K562 (cell line): ENCODE results near the gene STRA8.

Source experiments
- BHLHE40 ChIP-seq: IDR thresholded peaks from 2 replicates; pipeline ENCODE4 v1.6.1; 2011; ENCODE audit warnings: low read length, improper control_type of control experiment
- NR2C2 ChIP-seq, 2 experiments: fragments of 200-800 bp in 1 of 2; sonication (Bioruptor generic) in 1 of 2; sonication (generic) in 1 of 2; formaldehyde crosslinking in 1 of 2; IDR thresholded peaks; 2 replicates each; pipeline versions ENCODE4 v1.6.1 to v1.8.0; 2016 to 2022; ENCODE audit warnings: mild to moderate bottlenecking in 1 of 2, missing compliant biosample characterization in 1 of 2, missing genetic modification characterization in 1 of 2, missing genetic modification reagents in 1 of 2
- TAF7 ChIP-seq: fragments of 450-650 bp; IDR thresholded peaks from 2 replicates; pipeline ENCODE4 v1.6.1; 2016; ENCODE audit warnings: missing genetic modification characterization, missing compliant biosample characterization
- YBX1 ChIP-seq: fragments of 450-650 bp; IDR thresholded peaks from 2 replicates; pipeline ENCODE4 v1.7.1; 2016; ENCODE audit warnings: mild to moderate bottlenecking
- TF ChIP-seq, protein P1 (sequence below): fragments of 450-650 bp; IDR thresholded peaks from 2 replicates; pipeline ENCODE4 v1.6.1; 2018; ENCODE audit not compliant: partially characterized antibody
- TF ChIP-seq, protein P2 (sequence below), 3 experiments: IDR thresholded peaks in 2 of 3; conservative IDR thresholded peaks in 1 of 3; 2 replicates each; pipeline ENCODE4 v1.5.1; 2011 to 2012; ENCODE audit warnings: low read length in 3 of 3, mild to moderate bottlenecking in 3 of 3, control low read depth in 2 of 3, improper control_type of control experiment in 1 of 3, inconsistent platforms in 1 of 3, low read depth in 1 of 3, mixed read lengths in 1 of 3, moderate library complexity in 1 of 3; ENCODE audit not compliant: insufficient read depth in 2 of 3

- TF ChIP-seq, protein P1, sequence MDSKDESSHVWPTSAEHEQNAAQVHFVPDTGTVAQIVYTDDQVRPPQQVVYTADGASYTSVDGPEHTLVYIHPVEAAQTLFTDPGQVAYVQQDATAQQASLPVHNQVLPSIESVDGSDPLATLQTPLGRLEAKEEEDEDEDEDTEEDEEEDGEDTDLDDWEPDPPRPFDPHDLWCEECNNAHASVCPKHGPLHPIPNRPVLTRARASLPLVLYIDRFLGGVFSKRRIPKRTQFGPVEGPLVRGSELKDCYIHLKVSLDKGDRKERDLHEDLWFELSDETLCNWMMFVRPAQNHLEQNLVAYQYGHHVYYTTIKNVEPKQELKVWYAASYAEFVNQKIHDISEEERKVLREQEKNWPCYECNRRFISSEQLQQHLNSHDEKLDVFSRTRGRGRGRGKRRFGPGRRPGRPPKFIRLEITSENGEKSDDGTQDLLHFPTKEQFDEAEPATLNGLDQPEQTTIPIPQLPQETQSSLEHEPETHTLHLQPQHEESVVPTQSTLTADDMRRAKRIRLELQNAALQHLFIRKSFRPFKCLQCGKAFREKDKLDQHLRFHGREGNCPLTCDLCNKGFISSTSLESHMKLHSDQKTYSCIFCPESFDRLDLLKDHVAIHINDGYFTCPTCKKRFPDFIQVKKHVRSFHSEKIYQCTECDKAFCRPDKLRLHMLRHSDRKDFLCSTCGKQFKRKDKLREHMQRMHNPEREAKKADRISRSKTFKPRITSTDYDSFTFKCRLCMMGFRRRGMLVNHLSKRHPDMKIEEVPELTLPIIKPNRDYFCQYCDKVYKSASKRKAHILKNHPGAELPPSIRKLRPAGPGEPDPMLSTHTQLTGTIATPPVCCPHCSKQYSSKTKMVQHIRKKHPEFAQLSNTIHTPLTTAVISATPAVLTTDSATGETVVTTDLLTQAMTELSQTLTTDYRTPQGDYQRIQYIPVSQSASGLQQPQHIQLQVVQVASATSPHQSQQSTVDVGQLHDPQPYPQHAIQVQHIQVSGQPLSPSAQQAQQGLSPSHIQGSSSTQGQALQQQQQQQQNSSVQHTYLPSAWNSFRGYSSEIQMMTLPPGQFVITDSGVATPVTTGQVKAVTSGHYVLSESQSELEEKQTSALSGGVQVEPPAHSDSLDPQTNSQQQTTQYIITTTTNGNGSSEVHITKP, result no peak
- TF ChIP-seq BHLHE40 (no peak), YBX1 (no peak), TAF7 (tag) (no peak), NR2C2 (CRISPR knock-in tag; IDR thresholded peaks at IDR 0.05) (no peak), NR2C2 (tag; IDR thresholded peaks at IDR 0.05) (no peak)
- TF ChIP-seq, protein P2, sequence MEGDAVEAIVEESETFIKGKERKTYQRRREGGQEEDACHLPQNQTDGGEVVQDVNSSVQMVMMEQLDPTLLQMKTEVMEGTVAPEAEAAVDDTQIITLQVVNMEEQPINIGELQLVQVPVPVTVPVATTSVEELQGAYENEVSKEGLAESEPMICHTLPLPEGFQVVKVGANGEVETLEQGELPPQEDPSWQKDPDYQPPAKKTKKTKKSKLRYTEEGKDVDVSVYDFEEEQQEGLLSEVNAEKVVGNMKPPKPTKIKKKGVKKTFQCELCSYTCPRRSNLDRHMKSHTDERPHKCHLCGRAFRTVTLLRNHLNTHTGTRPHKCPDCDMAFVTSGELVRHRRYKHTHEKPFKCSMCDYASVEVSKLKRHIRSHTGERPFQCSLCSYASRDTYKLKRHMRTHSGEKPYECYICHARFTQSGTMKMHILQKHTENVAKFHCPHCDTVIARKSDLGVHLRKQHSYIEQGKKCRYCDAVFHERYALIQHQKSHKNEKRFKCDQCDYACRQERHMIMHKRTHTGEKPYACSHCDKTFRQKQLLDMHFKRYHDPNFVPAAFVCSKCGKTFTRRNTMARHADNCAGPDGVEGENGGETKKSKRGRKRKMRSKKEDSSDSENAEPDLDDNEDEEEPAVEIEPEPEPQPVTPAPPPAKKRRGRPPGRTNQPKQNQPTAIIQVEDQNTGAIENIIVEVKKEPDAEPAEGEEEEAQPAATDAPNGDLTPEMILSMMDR (IDR thresholded peaks at IDR 0.05 in 2 of 3, conservative IDR thresholded peaks at IDR 0.05 in 1 of 3; ENCODE audit: insufficient read depth in 2 of 3, low read depth in 1 of 3, low read length in 3 of 3), result no peak
Measured at GRCh38 chr7:135234727-135235126, 1.1 kb downstream of the STRA8 start.
